AG09309 (cell line): ENCODE measurements around the gene YJEFN3.
A peak's percentile ranks its signal among the peaks of the same experiment; 100 is the strongest.

Experiments used
- DNase-seq: peaks from one replicate; pipeline ENCODE4 v3.0.0-alpha.2; 2010; ENCODE audit warnings: low read depth
- H3K4me3 ChIP-seq: 2 replicates; pipeline ENCODE4 v1.5.1; 2011; ENCODE audit warnings: mild to moderate bottlenecking, low read depth, low read length, moderate library complexity; ENCODE audit not compliant: control insufficient read depth
- CTCF ChIP-seq: IDR thresholded peaks from 2 replicates; pipeline ENCODE4 v1.5.1; 2011; ENCODE audit warnings: mild to moderate bottlenecking, low read depth, low read length, inconsistent platforms; ENCODE audit not compliant: insufficient read depth, control insufficient read depth; ENCODE audit errors: missing control alignments

YJEFN3 gene

GRCh38 chr19:19544954-19545591, 16.4 kb downstream of the YJEFN3 start:
- H3K4me3 ChIP-seq: no peak overlapping the region
- TF ChIP-seq CTCF: no peak
- no peak for DNase-seq

DNA sequence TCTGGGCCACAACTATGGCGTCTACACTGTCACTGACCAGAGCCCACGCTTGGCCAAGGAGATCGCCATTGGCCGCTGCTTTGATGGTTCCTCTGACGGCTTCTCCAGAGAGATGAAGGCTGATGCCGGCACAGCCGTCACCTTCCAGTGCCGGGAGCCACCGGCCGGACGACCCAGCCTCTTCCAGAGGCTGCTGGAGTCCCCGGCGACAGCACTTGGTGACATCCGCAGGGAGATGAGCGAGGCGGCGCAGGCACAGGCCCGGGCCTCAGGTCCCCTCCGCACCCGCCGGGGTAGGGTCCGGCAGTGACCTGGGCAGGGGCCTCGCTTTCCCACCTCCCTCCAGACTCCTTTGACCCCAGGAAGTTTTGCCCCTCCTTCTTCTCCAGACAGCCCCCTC, 17.0 kb downstream of the YJEFN3 start:
- H3K4me3 ChIP-seq: no peak overlapping the region
- DNase-seq: no peak
- no peak for TF ChIP-seq CTCF

- DNase-seq: no peak
- TF ChIP-seq CTCF: no peak
These were observed 18.0 kb downstream of the YJEFN3 start for GRCh38 chr19:19546751-19547162.

DNA sequence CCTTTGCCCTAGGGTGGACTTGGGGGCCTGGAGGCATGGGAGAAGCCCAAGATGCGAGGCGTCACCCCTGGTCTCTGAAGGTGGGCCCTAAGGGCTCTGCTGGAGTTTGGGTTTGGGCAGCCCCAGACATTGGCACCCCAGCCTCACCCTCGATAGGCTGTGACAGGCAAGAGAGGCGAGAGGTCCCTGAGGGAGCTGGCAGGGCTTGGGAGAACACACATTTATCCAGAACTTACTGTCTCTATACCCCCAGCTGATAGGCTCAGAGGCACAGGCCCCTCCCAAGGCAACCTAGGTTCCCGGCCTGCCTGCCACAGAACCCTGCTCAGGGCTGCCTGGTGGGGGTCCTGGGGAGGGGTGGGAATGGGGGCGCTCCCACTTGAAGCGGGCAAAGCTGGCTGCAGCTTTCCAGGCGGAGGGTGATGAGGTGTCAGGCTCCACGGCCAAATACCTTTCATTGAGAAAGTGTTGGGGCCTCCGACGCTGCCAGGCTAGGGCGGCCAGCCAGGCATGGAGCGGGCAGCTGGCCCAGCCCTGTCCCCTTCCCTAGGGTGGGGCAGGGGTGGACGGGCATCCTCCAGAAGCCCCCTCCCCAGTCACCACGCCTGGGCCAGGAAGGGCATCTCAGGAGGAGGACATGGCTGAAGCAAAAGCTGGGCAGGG, 19.1 kb downstream of the YJEFN3 start:
- no peak for DNase-seq
- no peak overlapping the region for H3K4me3 ChIP-seq
- no peak for TF ChIP-seq CTCF

More at GRCh38 chr19:19546751-19547162, 18.0 kb downstream of the YJEFN3 start:
- no peak overlapping the region for H3K4me3 ChIP-seq

DNA sequence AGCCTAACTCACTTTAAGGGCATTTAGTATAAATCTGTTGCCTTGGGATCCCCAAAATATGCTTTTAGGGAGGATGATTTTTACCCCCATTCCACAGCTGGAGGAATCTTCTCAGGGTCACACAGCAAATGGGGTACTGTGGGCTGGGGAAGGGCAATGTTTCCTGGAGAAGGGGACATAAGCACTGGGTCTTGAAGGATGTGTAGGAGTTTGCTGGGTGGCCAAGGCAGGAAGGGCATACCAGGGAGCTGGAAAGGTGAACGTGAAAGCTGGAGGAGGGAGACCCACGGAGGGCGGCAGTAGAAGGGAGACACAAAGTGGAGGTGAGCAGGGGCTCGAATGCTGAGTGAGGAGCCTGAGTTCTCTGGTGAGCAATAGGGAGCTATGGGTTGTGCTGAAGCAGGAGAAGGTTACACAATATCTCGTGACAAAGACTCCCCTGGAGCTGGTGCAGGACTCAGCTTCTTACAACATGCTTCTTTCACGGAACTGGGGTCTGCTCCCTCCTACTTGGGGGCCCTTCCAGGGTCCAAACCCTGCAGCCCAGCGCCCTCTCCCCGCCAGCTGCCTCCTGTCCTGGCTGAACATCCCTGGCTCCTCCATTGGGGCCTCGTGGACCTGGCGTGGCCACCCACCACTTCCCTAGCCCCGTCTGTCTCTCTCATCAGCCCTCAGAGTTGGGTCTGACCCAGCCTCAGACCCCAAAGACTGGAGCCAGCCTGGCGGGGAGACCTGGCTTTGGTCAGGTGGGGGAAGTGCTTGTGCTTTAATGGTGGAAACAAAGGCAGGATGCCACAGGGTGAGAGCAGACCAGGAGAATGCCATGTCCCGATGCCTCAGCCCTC, 20.4 kb downstream of the YJEFN3 start:
- peak; percentile 25 for DNase-seq
- no peak for TF ChIP-seq CTCF
- no peak overlapping the region for H3K4me3 ChIP-seq

DNA sequence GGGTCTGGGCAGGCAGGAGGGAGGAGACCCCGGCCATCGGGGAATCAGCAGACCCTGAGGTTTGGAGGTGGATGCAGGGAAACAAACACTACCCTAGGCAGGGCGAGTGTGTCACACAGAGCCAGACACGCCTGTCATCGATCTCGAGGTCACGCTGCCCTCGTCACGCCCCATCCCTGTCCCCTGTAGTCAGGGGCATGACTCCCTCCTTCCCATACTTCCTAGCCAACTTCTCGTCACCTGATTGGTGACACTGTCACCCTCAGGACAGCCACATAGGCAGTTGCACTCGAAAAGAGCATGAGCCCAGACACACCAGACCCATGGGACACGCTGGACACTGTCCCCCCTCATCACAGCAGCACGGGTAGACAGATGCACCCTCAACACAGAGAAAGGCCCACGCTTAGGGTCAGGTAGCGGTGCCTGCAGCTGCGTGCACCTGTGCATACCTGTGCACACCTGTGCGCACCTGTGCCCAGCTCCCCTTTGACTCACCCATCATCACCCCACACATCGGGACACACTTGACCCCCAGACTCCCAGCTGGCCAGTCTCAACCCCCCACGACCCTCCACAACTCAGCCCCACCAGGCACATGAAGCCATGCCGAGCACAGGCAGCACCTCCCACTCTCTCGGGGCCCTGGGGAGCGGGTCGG, 21.2 kb downstream of the YJEFN3 start:
- no peak for TF ChIP-seq CTCF
- DNase-seq: no peak

More for the DNA sequence above, 21.2 kb downstream of the YJEFN3 start:
- no peak overlapping the region for H3K4me3 ChIP-seq
